ENCODE data around the gene MTPN.

The MTPN gene

DNA sequence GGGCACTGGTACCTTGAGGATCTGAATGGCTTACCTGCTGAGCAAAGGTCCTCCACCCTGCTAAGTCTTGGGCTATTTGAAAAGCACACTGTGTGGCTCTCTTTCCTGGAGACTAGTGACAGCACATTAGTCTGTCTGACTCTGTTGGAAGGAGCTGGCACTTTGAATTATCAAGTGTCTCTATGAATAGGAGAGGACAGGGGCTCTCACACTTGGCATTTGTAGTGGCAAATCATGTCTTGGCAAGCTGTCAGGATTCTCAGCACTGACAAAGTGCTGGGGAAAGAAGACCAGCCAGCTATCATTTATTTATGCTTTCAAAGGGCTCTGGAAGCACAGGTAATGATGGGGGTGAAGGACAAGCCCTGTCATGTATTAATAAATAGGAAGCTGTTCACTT, 62.8 kb downstream of the MTPN start:
- Histone ChIP-seq H3K27ac (ENCODE audit: insufficient read depth, low read depth, low read length, poor library complexity, severe bottlenecking) (no peak overlapping the region), H3K36me3 (ENCODE audit: control insufficient read depth, insufficient read depth, low read length) (no peaks in the 10 kb centered on the region), H3K27me3 (ENCODE audit: control insufficient read depth, insufficient read depth, low read length, poor library complexity, severe bottlenecking) (no peaks in the 10 kb centered on the region), H3K4me3 (ENCODE audit: insufficient read depth, low read depth, low read length) (no peak overlapping the region), H3K4me1 (ENCODE audit: control insufficient read depth, insufficient read depth, low read length) (no peaks in the 10 kb centered on the region), H3K9me3 (ENCODE audit: control insufficient read depth, low read length) (no peaks in the 10 kb centered on the region)

DNA sequence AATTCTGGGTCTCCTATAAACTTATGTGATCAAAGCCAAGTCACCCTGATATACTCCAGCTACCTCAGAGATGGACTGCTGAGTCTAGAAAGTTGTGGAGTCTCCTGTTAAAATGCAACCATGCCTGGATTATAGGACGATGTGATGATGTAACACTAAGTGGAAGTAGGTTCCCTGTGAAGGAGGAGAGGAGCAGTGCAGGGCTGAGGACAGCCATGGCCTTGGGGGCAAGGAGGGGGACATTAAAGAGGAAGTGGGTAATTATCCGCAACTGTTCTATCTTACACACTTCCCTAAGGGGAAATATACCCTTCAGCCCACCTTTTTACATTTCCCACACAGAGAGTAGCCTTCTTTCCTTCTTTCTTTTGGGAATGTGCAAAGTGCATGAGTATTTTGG, 63.8 kb downstream of the MTPN start:
- Histone ChIP-seq H3K27ac (ENCODE audit: insufficient read depth, low read depth, low read length, poor library complexity, severe bottlenecking) (no peak overlapping the region), H3K4me3 (ENCODE audit: insufficient read depth, low read depth, low read length) (no peak overlapping the region), H3K4me1 (ENCODE audit: control insufficient read depth, insufficient read depth, low read length) (no peaks in the 10 kb centered on the region), H3K36me3 (ENCODE audit: control insufficient read depth, insufficient read depth, low read length) (no peaks in the 10 kb centered on the region), H3K27me3 (ENCODE audit: control insufficient read depth, insufficient read depth, low read length, poor library complexity, severe bottlenecking) (no peaks in the 10 kb centered on the region), H3K9me3 (ENCODE audit: control insufficient read depth, low read length) (no peaks in the 10 kb centered on the region)
- 87 to 96% methylated on average over 1 of the region's 2 CpGs for WGBS, 2 experiments

DNA sequence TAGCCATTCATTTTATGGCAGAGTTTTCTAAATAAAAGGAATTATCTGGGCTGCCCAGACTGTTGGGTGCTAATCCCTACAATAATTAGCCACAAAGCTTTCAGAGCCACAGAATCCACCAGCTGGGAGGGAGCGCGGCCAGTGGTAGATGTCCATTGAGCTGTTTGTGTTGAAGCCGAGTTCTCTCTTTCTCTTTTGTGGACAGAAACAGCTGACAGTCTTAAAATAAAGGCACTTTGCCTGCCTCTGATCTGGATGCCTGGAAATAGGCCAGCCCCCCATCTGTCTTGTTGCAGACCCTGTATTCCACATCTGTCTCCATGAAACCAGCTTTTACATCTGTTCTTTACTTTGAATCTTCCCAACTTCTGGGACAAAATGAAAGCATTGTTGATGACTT, 66.1 kb downstream of the MTPN start:
- no peak overlapping the region for H3K27ac ChIP-seq (ENCODE audit: insufficient read depth, low read depth, low read length, poor library complexity, severe bottlenecking)
- no peak overlapping the region for H3K4me3 ChIP-seq (ENCODE audit: insufficient read depth, low read depth, low read length)
- no peaks in the 10 kb centered on the region for H3K27me3 ChIP-seq (ENCODE audit: control insufficient read depth, insufficient read depth, low read length, poor library complexity, severe bottlenecking)
- 55 to 70% methylated on average over 3 of the region's 3 CpGs for WGBS, 2 experiments
- H3K36me3 ChIP-seq (ENCODE audit: control insufficient read depth, insufficient read depth, low read length): no peaks in the 10 kb centered on the region
- no peaks in the 10 kb centered on the region for H3K9me3 ChIP-seq (ENCODE audit: control insufficient read depth, low read length)
- no peaks in the 10 kb centered on the region for H3K4me1 ChIP-seq (ENCODE audit: control insufficient read depth, insufficient read depth, low read length)

DNA sequence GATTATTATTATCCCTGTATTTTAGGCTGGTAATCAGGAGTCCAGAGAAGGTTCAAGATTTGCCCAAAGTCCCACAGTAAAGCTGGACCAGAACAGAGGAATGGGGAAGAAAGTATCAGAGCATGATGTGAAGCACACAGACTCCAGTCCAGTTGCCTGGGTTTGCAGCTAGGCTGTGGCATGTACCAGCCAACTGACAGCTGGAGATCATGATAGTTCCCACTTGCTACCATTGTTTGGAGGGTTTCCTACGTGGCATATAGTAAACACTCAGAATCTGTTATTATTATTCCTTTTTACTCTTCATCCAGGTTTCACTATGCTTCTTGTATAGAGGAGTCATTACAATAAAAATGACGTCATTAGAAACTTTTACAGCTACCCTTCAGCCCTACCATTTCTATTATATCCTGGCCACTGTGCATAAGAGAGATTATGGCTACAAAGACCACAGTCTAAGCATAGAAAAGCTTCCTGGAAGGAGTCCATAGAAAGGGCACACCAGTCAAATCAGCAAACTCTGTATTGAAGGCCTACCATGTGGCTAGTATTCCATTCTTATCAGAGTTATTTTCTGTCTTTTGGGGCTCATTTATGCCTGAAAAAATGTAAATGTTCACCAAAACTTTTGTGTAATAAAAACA, 66.6 kb downstream of the MTPN start:
- 79 to 90% methylated on average over 2 of the region's 2 CpGs for WGBS, 2 experiments
- Histone ChIP-seq H3K27ac (ENCODE audit: insufficient read depth, low read depth, low read length, poor library complexity, severe bottlenecking) (no peak overlapping the region), H3K9me3 (ENCODE audit: control insufficient read depth, low read length) (no peaks in the 10 kb centered on the region), H3K4me1 (ENCODE audit: control insufficient read depth, insufficient read depth, low read length) (no peaks in the 10 kb centered on the region), H3K4me3 (ENCODE audit: insufficient read depth, low read depth, low read length) (no peak overlapping the region), H3K27me3 (ENCODE audit: control insufficient read depth, insufficient read depth, low read length, poor library complexity, severe bottlenecking) (no peaks in the 10 kb centered on the region), H3K36me3 (ENCODE audit: control insufficient read depth, insufficient read depth, low read length) (no peaks in the 10 kb centered on the region)

DNA sequence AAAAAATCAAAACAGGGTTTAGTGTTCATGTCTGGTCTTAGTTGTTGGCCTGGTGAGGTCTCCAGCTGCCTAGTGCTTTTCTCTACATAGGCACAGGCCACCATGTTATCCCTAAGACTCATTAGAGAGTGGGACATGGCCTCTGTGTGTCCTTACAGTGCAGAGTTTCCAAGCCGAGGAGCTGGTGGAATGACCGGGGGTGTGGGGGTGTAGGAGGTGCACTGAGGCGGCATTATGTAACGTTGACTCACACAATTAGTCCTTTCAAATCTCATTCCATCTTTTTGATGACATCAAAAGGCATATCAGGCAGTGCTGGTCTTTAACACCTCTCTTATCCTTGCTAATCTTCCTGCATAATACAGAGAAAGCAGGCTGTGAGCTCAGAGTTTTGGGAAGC, 71.3 kb downstream of the MTPN start:
- Histone ChIP-seq H3K27me3 (ENCODE audit: control insufficient read depth, insufficient read depth, low read length, poor library complexity, severe bottlenecking) (no peaks in the 10 kb centered on the region), H3K27ac (ENCODE audit: insufficient read depth, low read depth, low read length, poor library complexity, severe bottlenecking) (no peak overlapping the region), H3K36me3 (ENCODE audit: control insufficient read depth, insufficient read depth, low read length) (no peaks in the 10 kb centered on the region), H3K9me3 (ENCODE audit: control insufficient read depth, low read length) (no peaks in the 10 kb centered on the region), H3K4me3 (ENCODE audit: insufficient read depth, low read depth, low read length) (no peak overlapping the region), H3K4me1 (ENCODE audit: control insufficient read depth, insufficient read depth, low read length) (peaks cover 10% of the 10 kb centered on the region)
- 79 to 93% methylated on average over 4 of the region's 4 CpGs for WGBS, 2 experiments

DNA sequence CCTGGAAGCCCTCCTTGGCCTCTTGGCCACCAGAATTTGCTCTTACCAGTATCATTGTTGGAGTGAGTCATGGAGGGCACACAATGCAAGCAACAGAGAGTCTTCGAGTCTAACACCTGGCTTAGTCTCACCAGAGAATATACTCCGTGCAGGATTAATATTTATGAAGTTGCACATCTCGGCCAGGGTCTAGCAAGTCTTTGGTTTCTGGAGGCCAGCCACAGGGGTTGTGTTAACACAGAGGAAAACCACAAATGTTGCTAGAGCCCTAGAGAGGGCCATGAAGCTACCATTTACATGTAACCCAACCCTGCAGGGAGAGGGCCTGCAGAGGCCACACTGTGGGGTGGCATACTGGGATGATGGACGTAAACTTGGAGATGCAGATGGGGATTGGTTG, 71.8 kb downstream of the MTPN start:
- H3K9me3 ChIP-seq (ENCODE audit: control insufficient read depth, low read length): no peaks in the 10 kb centered on the region
- H3K36me3 ChIP-seq (ENCODE audit: control insufficient read depth, insufficient read depth, low read length): no peaks in the 10 kb centered on the region
- no peak overlapping the region for H3K27ac ChIP-seq (ENCODE audit: insufficient read depth, low read depth, low read length, poor library complexity, severe bottlenecking)
- no peaks in the 10 kb centered on the region for H3K27me3 ChIP-seq (ENCODE audit: control insufficient read depth, insufficient read depth, low read length, poor library complexity, severe bottlenecking)
- no peak overlapping the region for H3K4me3 ChIP-seq (ENCODE audit: insufficient read depth, low read depth, low read length)
- H3K4me1 ChIP-seq (ENCODE audit: control insufficient read depth, insufficient read depth, low read length): peaks cover 10% of the 10 kb centered on the region
- 96% methylated on average over 4 of the region's 4 CpGs for WGBS, 2 experiments

DNA sequence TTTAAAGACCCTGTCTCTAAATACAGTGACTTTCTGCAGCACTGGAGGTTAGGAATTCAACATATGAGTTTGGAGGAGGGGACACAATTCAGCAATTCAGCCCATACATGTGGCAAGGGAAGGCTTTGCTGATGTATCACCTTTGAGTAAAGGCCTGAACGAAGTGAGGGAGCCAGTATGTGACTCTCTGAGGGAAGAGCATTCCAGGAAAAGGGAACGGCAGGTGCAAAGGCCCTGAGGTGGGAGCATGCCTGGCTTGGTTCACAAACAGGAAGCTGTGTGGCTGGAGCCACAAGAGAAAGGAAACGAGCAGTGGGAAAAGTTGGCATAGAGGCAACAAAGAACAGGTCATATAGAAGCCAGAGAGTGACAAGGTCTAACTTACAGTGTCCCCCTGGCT, 72.9 kb downstream of the MTPN start:
- H3K36me3 ChIP-seq (ENCODE audit: control insufficient read depth, insufficient read depth, low read length): no peaks in the 10 kb centered on the region
- H3K27me3 ChIP-seq (ENCODE audit: control insufficient read depth, insufficient read depth, low read length, poor library complexity, severe bottlenecking): no peaks in the 10 kb centered on the region
- peaks cover 10% of the 10 kb centered on the region for H3K4me1 ChIP-seq (ENCODE audit: control insufficient read depth, insufficient read depth, low read length)
- WGBS, 2 experiments: 89 to 92% methylated on average over 3 of the region's 3 CpGs
- no peak overlapping the region for H3K27ac ChIP-seq (ENCODE audit: insufficient read depth, low read depth, low read length, poor library complexity, severe bottlenecking)
- H3K4me3 ChIP-seq (ENCODE audit: insufficient read depth, low read depth, low read length): no peak overlapping the region
- H3K9me3 ChIP-seq (ENCODE audit: control insufficient read depth, low read length): no peaks in the 10 kb centered on the region

DNA sequence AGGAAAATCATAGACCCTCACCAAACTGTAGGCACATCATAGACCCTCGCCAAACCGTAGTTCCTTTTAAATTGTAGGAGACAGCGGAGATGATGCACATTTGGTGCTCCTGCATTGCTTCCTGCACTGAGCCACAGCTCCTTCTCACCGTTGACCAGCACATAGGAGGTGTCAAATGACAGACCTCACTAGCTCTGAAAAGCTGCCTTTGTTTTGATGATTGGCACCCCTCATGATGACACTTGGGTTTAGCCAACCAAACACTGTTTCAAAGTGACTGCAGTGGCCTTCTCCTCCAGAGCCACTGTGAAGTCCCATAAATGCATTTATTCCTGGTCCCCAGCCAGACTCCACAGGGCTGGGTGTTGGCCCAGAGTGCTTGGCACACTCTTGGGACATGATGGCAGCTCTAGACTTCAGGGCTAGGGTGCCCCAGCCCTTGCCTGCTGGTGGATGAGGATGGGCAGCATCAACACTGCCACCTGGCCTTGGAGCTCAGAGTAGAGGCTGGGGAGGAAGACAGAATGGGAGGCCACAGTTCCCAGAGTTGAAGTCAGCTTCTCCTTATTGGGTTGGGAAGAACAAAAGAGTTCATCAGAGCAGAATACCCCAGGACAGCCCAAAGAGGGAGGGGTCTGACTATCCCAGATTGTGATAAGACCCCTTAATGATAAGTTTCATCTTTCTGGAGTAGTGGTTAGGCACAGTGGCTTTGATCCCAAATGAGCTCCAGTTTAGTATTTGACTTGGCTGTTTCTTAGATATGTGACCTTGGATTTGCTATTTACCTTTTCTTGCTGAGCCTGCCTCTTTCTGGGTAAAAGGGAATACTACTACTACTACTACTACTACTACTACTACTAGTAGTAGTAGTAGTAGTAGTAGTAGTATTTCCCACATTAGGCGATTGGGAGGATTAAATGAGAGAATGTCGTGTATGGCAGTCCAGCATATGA, 75.3 kb downstream of the MTPN start:
- WGBS, 2 experiments: 81 to 85% methylated on average over 6 of the region's 6 CpGs
- H3K27ac ChIP-seq (ENCODE audit: insufficient read depth, low read depth, low read length, poor library complexity, severe bottlenecking): no peak overlapping the region
- peaks cover 10% of the 10 kb centered on the region for H3K4me1 ChIP-seq (ENCODE audit: control insufficient read depth, insufficient read depth, low read length)
- no peaks in the 10 kb centered on the region for H3K36me3 ChIP-seq (ENCODE audit: control insufficient read depth, insufficient read depth, low read length)
- H3K4me3 ChIP-seq (ENCODE audit: insufficient read depth, low read depth, low read length): no peak overlapping the region
- no peaks in the 10 kb centered on the region for H3K27me3 ChIP-seq (ENCODE audit: control insufficient read depth, insufficient read depth, low read length, poor library complexity, severe bottlenecking)
- H3K9me3 ChIP-seq (ENCODE audit: control insufficient read depth, low read length): no peaks in the 10 kb centered on the region

DNA sequence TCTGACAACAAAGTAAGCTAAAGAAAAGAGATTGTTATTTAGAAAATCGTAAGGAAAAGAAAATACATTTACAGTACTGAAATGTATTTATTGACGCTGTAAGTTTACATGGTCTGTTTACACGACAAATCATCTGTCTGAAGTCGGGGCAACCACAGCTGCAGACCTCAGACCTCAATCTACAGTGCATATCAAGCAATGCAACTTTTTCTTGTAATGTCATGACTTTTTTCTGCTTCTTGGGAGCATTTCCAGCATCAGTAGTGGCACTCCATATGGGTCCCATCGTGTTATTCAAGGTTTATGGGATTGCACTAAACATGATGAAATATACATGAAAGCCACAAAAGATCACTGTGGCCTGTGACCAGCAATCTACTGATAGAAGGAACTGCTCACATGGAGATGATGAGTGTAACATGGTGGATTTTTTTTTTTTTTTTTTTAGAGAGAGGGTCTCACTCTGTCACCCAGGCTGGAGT, 77.1 kb downstream of the MTPN start:
- Histone ChIP-seq H3K36me3 (ENCODE audit: control insufficient read depth, insufficient read depth, low read length) (no peaks in the 10 kb centered on the region), H3K4me3 (ENCODE audit: insufficient read depth, low read depth, low read length) (no peak overlapping the region), H3K9me3 (ENCODE audit: control insufficient read depth, low read length) (no peaks in the 10 kb centered on the region), H3K4me1 (ENCODE audit: control insufficient read depth, insufficient read depth, low read length) (peaks cover 10% of the 10 kb centered on the region), H3K27me3 (ENCODE audit: control insufficient read depth, insufficient read depth, low read length, poor library complexity, severe bottlenecking) (no peaks in the 10 kb centered on the region), H3K27ac (ENCODE audit: insufficient read depth, low read depth, low read length, poor library complexity, severe bottlenecking) (no peak overlapping the region)
- 94 to 95% methylated on average over 5 of the region's 5 CpGs for WGBS, 2 experiments

DNA sequence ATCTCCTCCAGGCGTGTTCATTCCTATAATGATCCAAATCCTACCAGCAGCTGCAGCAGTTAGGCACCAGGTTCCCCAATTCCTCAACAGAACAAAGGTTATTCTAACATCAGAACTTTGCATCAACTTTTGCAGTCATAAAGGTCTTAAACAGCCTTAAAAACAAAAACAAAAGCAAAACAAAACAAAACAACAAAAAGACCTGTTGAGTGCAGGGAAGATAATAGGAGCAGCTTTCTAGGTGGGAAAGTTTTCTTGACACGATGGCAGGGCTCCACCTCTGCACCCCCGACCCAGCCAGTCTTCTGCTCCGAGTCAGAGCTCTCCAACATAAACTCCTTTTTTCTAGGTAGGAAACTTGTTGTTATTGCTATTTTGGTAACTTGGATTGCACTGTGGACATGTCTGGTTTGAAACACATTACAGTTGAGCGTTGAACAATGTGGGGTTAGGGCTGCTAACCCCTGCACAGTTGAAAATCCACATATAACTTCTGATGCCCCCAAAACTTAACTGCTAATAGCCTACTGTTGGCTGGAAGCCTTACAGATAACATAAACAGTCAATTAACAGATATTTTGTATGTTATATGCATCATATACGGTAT, 77.6 kb downstream of the MTPN start:
- Histone ChIP-seq H3K9me3 (ENCODE audit: control insufficient read depth, low read length) (no peaks in the 10 kb centered on the region), H3K36me3 (ENCODE audit: control insufficient read depth, insufficient read depth, low read length) (no peaks in the 10 kb centered on the region), H3K4me3 (ENCODE audit: insufficient read depth, low read depth, low read length) (no peak overlapping the region), H3K27me3 (ENCODE audit: control insufficient read depth, insufficient read depth, low read length, poor library complexity, severe bottlenecking) (no peaks in the 10 kb centered on the region), H3K4me1 (ENCODE audit: control insufficient read depth, insufficient read depth, low read length) (peaks cover 10% of the 10 kb centered on the region), H3K27ac (ENCODE audit: insufficient read depth, low read depth, low read length, poor library complexity, severe bottlenecking) (no peak overlapping the region)
- 84 to 97% methylated on average over 6 of the region's 6 CpGs for WGBS, 2 experiments

All from ectodermal cell (in vitro differentiated cells).